ENCODE measurements around the gene OSER1. TPM values are rescaled to one million over a fixed set of nuclear protein-coding genes. Genes with fewer than 3 reads are reported as not detected.

Gene OSER1
- total RNA-seq, 3 donors from 2014 or later (not counting 1 experiment from before 2014, with no cell fraction given), result 72.3 to 93.9 (median 78.3) TPM

DNA sequence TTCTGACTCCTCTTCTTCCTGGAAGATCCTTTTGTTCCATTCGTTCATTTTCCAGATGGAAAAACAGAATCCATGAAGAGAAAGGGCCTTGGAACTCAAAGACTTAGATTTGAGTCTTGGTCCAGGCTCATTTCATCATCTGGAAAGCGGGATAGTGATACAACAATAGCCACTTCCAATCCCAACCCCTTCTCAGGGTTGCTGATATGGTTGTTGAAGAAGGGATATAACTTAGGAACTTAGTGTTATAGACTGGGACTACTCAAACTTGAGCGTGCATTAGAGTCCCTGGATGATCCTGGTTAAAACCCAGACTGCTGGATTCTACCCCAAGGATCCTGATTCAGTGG, 37.8 kb upstream of the OSER1 start:
- Histone ChIP-seq H3K36me3 (ENCODE audit: control insufficient read depth, insufficient read depth, low read length) (no peaks in the 10 kb centered on the region), H3K9me3 (ENCODE audit: control insufficient read depth, insufficient read depth, low read length) (no peaks in the 10 kb centered on the region), H3K27me3 (ENCODE audit: control insufficient read depth, insufficient read depth, low read length) (peaks cover 14% of the 10 kb centered on the region), H3K4me3 (ENCODE audit: low read length) (no peak overlapping the region), H3K27ac (ENCODE audit: low read length) (no peak overlapping the region), H3K4me1 (ENCODE audit: control insufficient read depth, insufficient read depth, low read length) (peaks cover 7% of the 10 kb centered on the region)
- Mint-ChIP-seq H3K9me3 (no peaks in the 10 kb centered on the region), H3K27ac (no peak overlapping the region), H3K4me3 (no peak overlapping the region), H3K27me3 (ENCODE audit: low read depth in 2 of 2) (peaks cover 14 to 16% of the 10 kb centered on the region in 2 donors), H3K4me1 (peaks cover 5 to 9% of the 10 kb centered on the region in 2 donors), H3K36me3 (no peaks in the 10 kb centered on the region)
- no peak for DNase-seq
- TF ChIP-seq, protein P1, sequence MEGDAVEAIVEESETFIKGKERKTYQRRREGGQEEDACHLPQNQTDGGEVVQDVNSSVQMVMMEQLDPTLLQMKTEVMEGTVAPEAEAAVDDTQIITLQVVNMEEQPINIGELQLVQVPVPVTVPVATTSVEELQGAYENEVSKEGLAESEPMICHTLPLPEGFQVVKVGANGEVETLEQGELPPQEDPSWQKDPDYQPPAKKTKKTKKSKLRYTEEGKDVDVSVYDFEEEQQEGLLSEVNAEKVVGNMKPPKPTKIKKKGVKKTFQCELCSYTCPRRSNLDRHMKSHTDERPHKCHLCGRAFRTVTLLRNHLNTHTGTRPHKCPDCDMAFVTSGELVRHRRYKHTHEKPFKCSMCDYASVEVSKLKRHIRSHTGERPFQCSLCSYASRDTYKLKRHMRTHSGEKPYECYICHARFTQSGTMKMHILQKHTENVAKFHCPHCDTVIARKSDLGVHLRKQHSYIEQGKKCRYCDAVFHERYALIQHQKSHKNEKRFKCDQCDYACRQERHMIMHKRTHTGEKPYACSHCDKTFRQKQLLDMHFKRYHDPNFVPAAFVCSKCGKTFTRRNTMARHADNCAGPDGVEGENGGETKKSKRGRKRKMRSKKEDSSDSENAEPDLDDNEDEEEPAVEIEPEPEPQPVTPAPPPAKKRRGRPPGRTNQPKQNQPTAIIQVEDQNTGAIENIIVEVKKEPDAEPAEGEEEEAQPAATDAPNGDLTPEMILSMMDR (IDR thresholded peaks at IDR 0.05), result no peak
- WGBS (ENCODE audit: insufficient coverage), result 62% methylated on average over 3 of the region's 3 CpGs
- no peak for ATAC-seq
- intact Hi-C loops (cut with micrococcal nuclease), result no loop called here

DNA sequence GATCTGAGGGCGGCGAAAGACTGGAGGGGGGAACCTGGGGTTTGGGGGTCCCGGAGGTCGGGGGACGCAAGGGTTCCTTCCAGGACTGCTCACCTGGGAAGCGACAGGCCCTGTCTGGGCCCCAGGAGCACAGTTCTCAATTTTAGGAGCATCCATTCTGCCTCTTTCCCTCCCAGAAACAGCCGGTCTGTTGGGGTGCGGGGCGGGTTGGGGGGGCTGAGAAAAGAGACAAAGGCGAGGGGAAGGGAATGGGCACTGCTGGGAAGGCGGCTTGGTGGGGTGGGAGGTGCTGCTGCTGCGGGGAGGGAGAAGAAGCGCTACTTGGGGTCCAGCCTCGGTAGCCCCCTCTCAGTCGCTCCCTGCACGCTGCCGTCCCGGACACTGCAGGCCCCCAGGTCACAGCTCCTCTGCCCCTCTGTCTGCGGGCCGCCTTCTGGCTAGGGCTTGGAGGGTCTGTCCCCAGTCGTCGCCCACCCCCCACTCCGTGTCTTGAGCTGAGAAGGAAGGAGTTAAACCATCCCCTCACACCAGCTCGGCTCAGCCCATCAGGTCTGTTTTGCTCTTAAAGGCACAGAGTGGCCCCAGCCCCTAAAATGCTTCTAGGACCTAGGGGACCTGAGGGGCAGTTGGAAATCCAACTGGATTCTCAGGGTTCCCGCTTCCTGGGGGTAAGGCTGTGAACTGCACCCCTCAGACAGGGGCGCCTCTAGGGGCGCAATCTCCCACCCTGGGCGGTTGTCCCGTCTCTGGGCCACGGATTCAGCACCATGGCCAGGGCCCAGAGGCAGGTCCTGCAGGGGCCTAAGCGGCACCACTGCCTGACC, 37.2 kb upstream of the OSER1 start:
- Mint-ChIP-seq H3K4me3 (no peak overlapping the region), H3K36me3 (no peaks in the 10 kb centered on the region), H3K9me3 (no peaks in the 10 kb centered on the region), H3K27me3 (ENCODE audit: low read depth in 2 of 2) (peaks cover 13 to 16% of the 10 kb centered on the region in 2 donors), H3K4me1 (peaks cover 5 to 9% of the 10 kb centered on the region in 2 donors), H3K27ac (no peak overlapping the region)
- peaks cover 14% of the 10 kb centered on the region for H3K27me3 ChIP-seq (ENCODE audit: control insufficient read depth, insufficient read depth, low read length)
- no peaks in the 10 kb centered on the region for H3K9me3 ChIP-seq (ENCODE audit: control insufficient read depth, insufficient read depth, low read length)
- ATAC-seq (peak in 2 of 3 donors; percentile 60 to 71), DNase-seq (peak; percentile 22 to 34)
- no peaks in the 10 kb centered on the region for H3K36me3 ChIP-seq (ENCODE audit: control insufficient read depth, insufficient read depth, low read length)
- TF ChIP-seq, protein P1 (IDR thresholded peaks at IDR 0.05), result no peak
- H3K4me3 ChIP-seq (ENCODE audit: low read length), result no peak overlapping the region
- H3K4me1 ChIP-seq (ENCODE audit: control insufficient read depth, insufficient read depth, low read length), result peaks cover 7% of the 10 kb centered on the region
- 13% methylated on average over 29 of the region's 31 CpGs for WGBS (ENCODE audit: insufficient coverage)
- intact Hi-C loops (cut with micrococcal nuclease), result no loop called here
- H3K27ac ChIP-seq (ENCODE audit: low read length), result no peak overlapping the region

DNA sequence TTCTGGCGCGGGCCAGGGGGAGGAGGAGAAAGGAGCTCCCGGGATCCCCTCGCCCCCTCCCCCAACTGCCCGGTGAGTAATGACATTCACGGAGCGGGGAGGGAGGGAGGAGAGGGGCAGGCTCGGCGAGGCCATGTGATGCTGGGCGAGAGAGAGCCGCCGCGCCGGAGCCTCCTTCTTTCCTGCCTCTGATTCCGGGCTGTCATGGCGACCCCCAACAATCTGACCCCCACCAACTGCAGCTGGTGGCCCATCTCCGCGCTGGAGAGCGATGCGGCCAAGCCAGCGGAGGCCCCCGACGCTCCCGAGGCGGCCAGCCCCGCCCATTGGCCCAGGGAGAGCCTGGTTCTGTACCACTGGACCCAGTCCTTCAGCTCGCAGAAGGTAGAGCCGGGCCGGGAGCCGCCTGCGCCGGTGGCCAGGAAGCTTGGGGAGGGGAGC, 36.6 kb upstream of the OSER1 start, which contains the start of gene GDAP1L1:
Gene GDAP1L1 (plus strand): TSS at position 178 of the 441 bp plus-strand sequence. CDS start 27 bp downstream, at position 205.
- H3K9me3 ChIP-seq (ENCODE audit: control insufficient read depth, insufficient read depth, low read length), result no peaks in the 10 kb centered on the region
- Mint-ChIP-seq H3K4me3 (peak within 1 kb of the TSS; percentile 49), H3K36me3 (no peaks in the 10 kb centered on the region), H3K4me1 (peaks cover 5 to 9% of the 10 kb centered on the region in 2 donors), H3K9me3 (no peaks in the 10 kb centered on the region), H3K27ac (no peak within 1 kb of the TSS), H3K27me3 (ENCODE audit: low read depth in 2 of 2) (peaks cover 11 to 16% of the 10 kb centered on the region in 2 donors)
- H3K36me3 ChIP-seq (ENCODE audit: control insufficient read depth, insufficient read depth, low read length), result no peaks in the 10 kb centered on the region
- WGBS (ENCODE audit: insufficient coverage), result 7% methylated on average over 27 of the region's 32 CpGs
- ATAC-seq (no peak), DNase-seq (no peak)
- H3K4me3 ChIP-seq (ENCODE audit: low read length), result no peak within 1 kb of the TSS
- peaks cover 7% of the 10 kb centered on the region for H3K4me1 ChIP-seq (ENCODE audit: control insufficient read depth, insufficient read depth, low read length)
- TF ChIP-seq, protein P1 (IDR thresholded peaks at IDR 0.05), result no peak
- peaks cover 14% of the 10 kb centered on the region for H3K27me3 ChIP-seq (ENCODE audit: control insufficient read depth, insufficient read depth, low read length)
- no peak within 1 kb of the TSS for H3K27ac ChIP-seq (ENCODE audit: low read length)
- intact Hi-C loops (cut with micrococcal nuclease), result no loop called here
